ENCODE results near the gene ACOT11.

- TF ChIP-seq CTCF (IDR thresholded peaks at IDR 0.05): no peak
- no peak for TF ChIP-seq EP300 (IDR thresholded peaks at IDR 0.05)
- TF ChIP-seq POLR2AphosphoS5 (IDR thresholded peaks at IDR 0.05): no peak
Measured at GRCh38 chr1:54543729-54544496, 4.1 kb upstream of the ACOT11 start.
